GM13976 (cell line): Measurements from ENCODE around the gene KIF6.

Experiments used
- DNase-seq: peaks from one replicate; pipeline ENCODE4 v3.0.0; 2012; ENCODE audit warnings: low spot score
- CTCF ChIP-seq: IDR thresholded peaks from 2 replicates; pipeline ENCODE4 v1.5.1; 2012; ENCODE audit warnings: borderline replicate concordance, mild to moderate bottlenecking; ENCODE audit not compliant: insufficient read depth; ENCODE audit errors: extremely low read depth, missing control alignments, control extremely low read depth
- in situ Hi-C: fragments of 300-500 bp; cut with MboI; formaldehyde crosslinking; loops from one replicate; pipeline ENCODE4 v1.12.0; 2022; ENCODE audit warnings: low sequenced_read_pairs, mixed read lengths, inconsistent platforms; ENCODE audit not compliant: unreplicated experiment

KIF6 gene

GRCh38 chr6:39669207-39669972 is 55.8 kb downstream of the KIF6 start:
- in situ Hi-C loops, result no loop called here
- no peak for DNase-seq
- TF ChIP-seq CTCF, result no peak

- DNase-seq, result no peak
- in situ Hi-C loops, result no loop called here
- no peak for TF ChIP-seq CTCF
Measured at GRCh38 chr6:39666706-39667489, 58.3 kb downstream of the KIF6 start.

- in situ Hi-C loops, result no loop called here
- TF ChIP-seq CTCF, result no peak
- DNase-seq, result no peak
Measured at GRCh38 chr6:39665861-39666260, 59.3 kb downstream of the KIF6 start.

GRCh38 chr6:39664173-39664572 is 61.0 kb downstream of the KIF6 start:
- in situ Hi-C loops, result no loop called here
- TF ChIP-seq CTCF, result no peak
- no peak for DNase-seq

GRCh38 chr6:39657355-39658135 is 67.7 kb downstream of the KIF6 start:
- no peak for TF ChIP-seq CTCF
- in situ Hi-C loops, result no loop called here
- no peak for DNase-seq

GRCh38 chr6:39654121-39654520 is 71.1 kb downstream of the KIF6 start:
- no peak for TF ChIP-seq CTCF
- in situ Hi-C loops, result no loop called here
- DNase-seq, result no peak
